NCI-H526 (cell line): ENCODE results near the gene KRT5.
A peak's percentile ranks its signal among the peaks of the same experiment; 100 is the strongest.

Experiments used
- DNase-seq, 2 experiments: peaks; one replicate each; lab custom pipeline; 2025; lab: John Stamatoyannopoulos, UW

The KRT5 gene

GRCh38 chr12:52519826-52520662 is at the start of gene KRT5:
Gene KRT5 (minus strand): TSS chr12:52520394. CDS start chr12:52520296, 98 bp downstream.
- no peak for DNase-seq

GRCh38 chr12:52568111-52568510 is 47.9 kb upstream of the KRT5 start:
- no peak for DNase-seq

DNA sequence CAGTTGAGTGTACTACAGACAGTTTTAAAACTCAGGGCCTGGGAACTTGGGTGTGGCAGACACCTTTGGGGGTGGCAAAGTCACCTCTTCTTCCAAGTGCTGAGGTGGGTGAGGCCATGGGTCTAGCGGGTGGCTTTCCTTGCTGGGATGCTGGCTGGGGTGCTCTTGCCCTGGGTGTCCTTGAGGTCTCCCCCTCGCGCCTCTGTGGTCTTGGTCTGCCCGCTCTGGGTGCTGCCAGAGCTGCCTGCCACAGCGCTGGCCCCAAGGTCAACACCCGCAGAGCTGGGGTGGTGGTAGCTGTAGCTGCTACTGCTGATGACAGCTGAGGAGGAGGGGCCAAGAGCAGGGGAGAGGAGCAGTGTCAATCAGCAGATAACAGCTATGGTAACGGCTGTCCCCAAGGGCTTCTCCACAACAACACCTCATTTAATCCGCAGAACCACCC is 46.7 kb upstream of the KRT5 start:
- no peak for DNase-seq

GRCh38 chr12:52564582-52564981 is 44.4 kb upstream of the KRT5 start:
- no peak for DNase-seq

DNA sequence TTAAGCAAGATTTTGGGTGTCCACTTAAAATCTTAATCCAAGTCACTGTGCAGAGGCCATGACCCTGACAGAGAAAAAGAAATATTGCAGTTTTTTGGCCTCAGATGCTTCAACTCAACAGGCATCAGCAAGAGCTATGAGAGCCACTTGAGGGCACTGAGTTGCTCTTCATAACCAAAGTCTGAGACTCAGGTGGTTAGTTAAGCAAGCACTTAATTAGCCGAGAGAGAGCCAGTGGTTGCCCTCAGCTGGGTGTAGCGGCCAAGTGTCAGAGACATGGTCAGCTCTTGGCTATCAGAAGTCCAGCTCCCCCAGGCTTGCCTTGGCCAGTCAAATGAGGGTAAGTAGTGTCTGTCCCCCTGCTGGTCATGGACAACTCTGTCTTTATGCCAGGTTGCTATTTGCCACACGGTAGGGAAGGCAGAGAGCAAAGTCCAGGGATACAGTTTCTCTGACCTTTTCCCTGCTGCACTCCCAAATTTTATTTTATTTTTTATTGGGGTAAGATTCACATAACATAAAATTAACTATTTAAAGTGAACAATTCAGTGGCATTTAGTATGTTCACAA is 41.8 kb upstream of the KRT5 start:
- peak in 1 of 2 experiments; percentile 6 for DNase-seq

DNA sequence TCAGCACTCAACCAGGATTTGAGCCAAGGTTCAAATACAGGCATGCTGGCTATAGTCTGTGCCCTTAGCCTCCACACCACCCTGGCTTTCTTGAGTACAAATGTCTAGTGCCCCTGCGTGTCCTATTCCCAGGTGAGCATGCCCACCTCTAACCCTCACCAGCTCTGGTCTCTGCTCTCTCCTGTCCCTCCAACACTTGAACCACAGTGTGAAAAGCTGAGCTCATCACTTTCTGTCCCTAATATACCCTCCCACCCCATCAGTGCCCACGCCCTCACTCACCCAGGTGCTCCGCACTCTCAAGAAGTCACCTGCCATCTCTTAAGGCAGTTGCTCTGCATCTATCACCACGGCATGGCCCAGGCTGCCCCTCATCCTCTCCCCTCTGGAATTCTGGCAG is 39.8 kb upstream of the KRT5 start:
- DNase-seq: no peak

GRCh38 chr12:52558781-52559445 is 38.7 kb upstream of the KRT5 start:
- no peak for DNase-seq

DNA sequence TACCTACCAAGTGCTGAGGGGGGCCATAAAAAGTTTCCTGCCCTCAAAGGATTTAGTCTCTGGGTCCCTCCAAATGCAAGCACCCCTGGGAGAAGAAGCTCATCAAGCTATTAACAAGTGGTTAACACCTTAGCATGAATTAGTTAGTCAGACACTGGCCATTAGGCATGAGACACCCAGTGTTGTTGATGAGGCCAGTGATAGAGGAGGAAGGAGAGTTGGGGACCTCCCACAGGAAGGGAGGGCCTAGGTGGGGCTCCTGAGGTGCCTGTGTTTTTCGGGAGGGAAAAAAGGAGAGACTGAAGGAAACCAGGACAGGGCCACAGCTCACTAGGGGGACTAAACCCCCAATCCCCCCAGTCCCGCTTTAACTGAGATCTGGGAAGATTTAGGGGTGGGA is 37.3 kb upstream of the KRT5 start:
- DNase-seq: no peak

DNA sequence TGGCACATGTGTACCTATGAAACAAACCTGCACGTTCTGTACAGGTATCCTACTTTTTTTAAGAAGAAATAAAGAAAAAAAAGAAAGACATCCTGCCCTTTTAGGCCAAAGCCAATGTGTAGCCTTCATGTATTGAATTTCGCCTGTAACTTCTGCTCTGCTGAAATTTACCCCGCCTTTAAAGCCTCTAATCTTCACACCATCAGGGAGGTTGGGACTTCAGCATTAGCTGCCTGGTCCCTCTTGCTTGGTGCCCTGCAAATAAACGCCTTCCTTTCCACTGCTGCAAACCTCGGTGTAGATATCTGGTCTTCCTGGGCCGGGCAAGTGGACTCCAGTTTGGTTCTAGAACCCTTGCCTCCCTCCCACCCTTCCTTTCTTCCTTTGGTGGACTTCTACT is 35.4 kb upstream of the KRT5 start:
- no peak for DNase-seq

- DNase-seq: no peak
Observed at GRCh38 chr12:52552681-52553195, 32.5 kb upstream of the KRT5 start, which contains the start of gene KRT71. Gene KRT71 (minus strand): TSS chr12:52553145. CDS start chr12:52553077, 68 bp downstream.

DNA sequence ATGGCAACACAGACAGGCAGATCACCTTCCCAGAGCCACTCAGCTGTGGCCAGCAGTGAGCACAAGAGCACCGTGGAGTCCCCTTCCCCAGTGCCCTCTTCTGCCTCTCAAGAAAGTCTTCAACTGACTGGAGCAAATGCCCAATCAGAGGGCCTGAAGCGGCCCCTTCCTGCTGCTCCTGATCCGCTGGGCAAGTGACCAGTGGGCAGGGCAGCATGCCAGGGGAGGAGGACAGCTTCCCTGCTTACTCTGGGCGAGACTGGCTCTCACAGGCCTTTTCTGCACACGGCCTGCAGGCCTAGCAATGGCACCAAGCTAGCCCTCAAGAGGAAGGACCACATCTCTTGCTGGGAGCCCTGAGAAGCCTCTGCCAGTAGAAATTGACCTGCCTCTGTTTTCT is 31.9 kb upstream of the KRT5 start:
- DNase-seq: no peak

DNA sequence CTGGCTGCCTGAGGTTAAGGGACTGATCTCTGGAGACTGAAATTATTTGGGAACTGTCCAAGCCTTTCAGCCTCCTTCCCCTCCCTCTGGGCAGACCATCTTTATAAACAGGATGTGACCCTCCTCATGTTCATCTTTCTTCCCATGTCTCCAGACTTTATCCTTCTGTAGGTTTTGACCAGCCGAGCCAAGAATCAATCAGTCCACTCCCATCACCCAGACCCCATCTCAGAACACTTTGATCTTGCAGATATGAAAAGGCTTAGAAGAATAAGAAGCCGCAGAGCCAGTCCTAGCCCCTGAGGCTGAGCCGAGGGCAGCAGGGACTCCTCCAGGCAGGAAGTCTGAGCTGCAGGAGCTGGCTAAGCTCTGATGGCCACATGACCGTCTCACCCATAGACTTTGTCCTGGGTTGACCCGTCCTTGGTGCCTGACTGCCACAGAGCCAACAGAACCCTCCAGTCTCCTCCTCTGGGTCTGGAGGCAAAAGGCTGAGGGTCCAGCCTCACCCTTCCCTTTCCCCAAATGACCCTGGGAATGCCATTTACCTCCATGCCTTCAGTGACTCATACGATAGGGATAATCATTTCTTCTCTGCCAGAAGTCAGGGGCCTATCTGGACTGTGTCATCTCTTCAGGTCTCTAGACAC is 31.1 kb upstream of the KRT5 start:
- no peak for DNase-seq

GRCh38 chr12:52546126-52546525 is 25.9 kb upstream of the KRT5 start:
- no peak for DNase-seq

GRCh38 chr12:52543985-52544883 is 24.0 kb upstream of the KRT5 start:
- no peak for DNase-seq

DNA sequence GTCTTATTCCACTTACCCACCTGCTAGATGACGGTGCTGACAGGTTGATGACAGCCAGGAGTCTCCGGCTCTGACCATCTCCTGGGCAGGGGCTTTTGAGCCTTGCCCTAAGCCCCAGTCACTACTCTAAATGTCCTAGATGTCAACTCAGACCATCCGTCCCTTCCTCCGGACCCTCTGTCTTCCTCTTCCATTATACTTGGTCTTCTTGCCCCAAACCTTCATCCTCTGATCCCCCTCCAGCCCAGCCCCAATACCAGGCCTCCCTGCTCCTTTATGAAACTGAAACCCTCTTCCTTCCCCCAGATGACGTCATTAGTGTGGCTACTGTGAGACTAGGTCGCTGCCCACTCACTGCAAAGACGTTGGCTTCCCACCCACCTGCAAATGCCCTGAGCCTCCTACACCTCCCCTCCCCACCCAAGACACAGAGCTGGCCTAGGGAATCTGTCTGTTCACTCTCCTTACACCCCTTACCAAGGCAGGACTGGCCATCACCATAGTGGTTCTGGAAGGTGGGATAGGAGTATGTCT is 22.7 kb upstream of the KRT5 start:
- no peak for DNase-seq

DNA sequence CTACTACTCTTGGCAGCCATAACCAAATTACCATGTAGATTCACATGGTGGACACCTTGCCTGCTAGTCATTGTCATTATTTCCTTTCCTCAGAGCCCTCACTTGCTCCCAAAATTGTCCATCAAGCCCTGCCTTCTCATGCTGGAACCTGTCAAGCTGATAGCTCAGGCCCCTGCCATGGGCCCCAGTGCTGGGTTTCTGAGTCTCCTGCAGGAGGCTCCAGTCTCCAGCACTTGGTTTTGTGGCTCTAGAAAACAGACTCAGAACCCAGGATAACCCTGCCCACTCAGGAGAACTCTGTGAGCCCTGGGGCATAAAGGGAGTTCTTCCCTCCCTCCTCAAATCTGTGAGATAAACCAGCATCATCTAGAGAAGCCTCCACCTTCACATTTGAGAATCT is 22.0 kb upstream of the KRT5 start:
- no peak for DNase-seq

DNA sequence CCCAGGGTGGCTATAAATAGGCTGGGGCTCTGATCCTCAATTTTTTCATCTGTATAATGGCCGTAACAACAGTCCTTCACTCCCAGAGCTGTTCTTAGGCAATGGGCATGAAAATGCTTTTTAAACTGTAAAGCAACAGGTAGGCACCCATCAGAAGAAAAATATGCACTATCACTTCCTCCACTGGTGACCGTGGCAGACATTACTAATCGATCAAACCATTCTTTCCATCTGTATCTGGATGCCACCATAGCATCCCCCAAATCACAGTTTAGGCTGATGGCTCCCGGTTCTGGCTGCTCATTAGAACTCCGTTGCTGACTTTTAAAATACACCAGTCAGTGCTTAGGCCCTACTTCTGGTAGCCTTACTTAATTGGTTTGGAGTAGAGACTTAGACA is 21.5 kb upstream of the KRT5 start:
- DNase-seq: no peak

DNA sequence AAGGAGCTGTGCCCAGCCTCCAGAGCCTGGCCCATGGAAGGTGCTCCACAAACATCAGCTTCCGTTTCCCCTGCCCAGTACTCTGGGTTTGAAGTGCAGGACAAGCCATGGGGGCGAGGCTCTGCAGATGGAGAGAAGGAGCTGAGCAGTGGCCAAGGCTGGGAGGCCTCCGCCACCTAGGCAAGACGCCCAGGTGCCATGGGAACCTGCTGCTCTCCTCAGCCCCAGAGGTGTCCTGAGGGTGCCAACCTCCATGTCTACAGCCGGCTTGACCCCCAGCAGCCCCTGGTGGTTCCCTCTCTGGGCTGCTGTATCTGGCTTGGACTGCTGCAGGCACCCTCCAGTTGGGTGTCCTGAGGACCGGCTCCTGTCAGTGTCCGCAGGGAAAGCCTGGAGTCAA is 20.3 kb upstream of the KRT5 start:
- DNase-seq: no peak

DNA sequence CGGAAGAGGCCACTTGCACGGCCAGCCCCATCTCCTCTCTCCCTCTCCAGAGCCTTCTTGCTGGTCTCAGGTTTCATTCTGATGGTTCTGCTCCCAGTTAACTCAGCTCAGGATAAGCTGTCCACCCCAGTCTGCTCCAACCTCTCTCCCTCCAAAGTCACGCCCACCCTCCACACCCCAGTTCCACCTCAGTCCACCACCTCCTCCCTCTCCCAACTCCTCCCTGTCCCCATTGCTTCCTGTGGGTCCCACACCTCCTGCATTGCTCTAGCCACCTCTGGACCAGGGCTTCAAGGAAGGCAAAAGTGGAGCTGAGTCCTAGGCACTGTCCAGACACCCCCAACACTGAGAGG is 19.6 kb upstream of the KRT5 start:
- no peak for DNase-seq

DNA sequence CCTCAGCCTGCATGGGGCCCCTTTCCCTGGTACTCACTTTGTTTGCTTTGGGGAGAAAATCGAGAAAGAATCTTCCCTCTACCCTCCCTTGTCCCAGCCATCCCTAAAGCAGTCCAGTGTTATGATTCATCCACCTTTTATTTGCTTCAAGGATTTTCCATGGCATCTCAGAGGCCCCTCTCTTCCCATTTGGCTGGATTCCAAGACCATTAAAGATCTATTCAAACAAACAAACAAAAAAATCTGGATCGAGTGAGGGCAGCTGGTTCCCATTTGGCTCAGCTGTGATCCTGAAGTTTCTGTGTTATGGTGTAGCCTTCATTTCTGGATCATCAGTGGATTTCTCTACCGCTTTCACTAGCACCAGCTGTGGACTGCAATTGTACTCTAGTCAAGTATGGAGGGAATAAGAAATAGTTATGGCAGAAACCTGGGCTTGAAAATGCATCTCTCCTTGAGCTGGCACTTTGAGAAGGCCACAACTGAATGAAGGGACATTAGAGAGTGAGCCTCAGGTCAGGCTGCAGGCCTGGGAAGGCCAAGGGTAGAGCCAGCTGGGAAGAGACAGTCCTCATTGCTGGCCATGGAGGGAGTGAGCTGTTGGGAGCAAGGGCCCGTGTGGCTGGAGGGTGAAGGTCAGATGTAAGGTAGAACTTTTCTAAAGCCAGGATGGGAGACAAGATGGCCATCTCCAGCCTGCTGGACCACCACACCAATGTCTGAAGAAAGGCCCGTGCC is 19.1 kb upstream of the KRT5 start:
- DNase-seq: no peak
